GM19193 (cell line): ENCODE data around the gene NKD1.

Experiments used
- POLR2A ChIP-seq: IDR thresholded peaks from 4 replicates; pipeline ENCODE4 v1.6.1; 2011; ENCODE audit not compliant: insufficient read depth, insufficient read length; ENCODE audit errors: extremely low read depth

The NKD1 gene, protein sequence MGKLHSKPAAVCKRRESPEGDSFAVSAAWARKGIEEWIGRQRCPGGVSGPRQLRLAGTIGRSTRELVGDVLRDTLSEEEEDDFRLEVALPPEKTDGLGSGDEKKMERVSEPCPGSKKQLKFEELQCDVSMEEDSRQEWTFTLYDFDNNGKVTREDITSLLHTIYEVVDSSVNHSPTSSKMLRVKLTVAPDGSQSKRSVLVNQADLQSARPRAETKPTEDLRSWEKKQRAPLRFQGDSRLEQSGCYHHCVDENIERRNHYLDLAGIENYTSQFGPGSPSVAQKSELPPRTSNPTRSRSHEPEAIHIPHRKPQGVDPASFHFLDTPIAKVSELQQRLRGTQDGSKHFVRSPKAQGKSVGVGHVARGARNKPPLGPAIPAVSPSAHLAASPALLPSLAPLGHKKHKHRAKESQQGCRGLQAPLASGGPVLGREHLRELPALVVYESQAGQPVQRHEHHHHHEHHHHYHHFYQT

DNA sequence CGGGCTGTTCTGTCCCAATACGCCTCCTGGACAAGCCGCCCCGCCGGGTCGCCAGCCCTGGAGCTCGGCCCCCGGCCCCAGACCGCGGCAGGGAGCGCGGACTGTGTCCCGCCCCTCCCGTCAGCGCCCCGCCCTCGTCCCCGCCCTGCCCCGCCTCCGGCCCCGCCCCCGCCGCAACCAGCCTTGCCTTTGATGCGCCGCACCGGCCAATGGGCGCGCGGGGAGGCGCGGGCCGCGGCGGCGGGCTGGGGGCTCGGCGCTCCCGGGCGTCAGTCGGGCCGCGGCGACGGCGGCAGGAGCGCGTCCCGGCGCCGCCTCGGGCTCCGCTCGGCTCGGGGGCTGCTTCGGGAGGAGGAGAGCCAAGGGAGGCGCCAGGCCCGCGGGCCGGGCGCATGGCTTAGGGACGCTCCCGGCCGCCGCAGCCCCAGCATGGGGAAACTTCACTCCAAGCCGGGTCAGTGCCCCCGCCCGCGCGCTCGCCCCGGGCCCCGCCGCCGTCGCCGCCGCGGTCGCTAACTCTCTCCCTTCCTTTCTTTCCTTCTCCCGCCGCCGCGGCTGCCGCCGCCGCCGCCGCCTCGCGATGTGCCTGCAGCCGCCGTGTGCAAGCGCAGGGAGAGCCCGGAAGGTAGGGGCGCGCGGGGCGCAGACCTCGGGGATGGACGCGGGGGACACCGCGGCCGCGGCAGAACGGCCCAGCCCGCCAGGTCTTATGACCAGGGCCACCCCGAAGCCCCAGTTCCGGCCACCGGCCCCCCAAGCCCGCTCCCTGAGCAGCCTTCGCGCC, at the start of gene NKD1:
NKD1 (plus strand) TSS at position 272 of the 784 bp plus-strand sequence; CDS start at position 430, 158 bp downstream.
- TF ChIP-seq POLR2A, result no peak

DNA sequence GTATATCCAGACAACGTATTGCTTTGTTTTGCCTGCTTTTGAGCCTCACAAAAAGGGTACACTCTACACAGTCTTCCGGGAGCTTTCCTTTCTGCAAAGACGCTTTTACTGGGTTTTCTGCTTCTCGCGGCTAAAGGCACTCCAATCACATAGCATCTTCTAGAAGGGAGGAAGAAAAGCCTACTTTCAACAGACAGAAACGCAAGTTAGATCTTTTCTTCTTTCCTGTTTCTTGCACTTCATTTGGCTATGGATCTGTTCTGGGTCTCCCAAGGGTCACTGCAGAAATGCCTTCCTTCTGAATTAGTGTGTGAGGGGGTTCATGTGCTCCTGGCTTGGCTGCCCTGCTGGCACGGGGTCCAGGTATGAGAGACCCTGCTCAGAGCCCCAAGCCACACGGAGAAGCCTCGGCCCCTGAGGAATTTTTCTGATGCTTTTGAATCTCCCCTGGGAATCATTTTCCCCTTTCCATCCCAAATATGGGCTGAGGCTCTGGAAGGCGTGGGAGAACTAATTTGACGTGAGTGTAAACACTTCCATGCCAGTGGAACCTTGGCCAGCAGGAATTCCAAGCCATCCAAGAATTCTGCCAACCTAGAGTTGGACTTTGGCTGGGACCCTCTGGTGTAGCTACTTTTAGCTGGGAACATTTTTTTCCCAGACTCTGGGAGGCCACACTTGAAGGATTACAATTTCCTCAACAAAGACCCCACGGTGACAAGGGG, 49.6 kb upstream of the NKD1 start:
- TF ChIP-seq POLR2A, result no peak

DNA sequence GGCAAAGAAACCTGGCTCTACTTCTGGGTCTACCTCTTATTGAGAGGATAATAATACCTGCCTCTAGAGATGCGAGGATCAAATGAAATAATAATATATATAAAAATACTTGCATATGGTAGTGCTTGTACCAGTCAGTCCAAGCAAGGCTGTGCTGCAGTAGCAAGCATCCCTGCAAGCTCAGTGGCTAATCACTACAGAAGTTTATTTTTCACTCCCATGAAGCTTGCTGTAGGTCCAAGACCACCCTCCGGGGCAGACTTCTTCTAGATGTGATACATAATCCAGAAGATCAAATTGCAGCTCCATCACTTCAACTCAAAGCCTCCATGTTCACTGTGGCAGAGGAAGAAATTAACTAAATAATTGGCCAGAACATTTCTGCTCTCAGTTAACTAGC, 48.9 kb upstream of the NKD1 start:
- TF ChIP-seq POLR2A, result no peak

DNA sequence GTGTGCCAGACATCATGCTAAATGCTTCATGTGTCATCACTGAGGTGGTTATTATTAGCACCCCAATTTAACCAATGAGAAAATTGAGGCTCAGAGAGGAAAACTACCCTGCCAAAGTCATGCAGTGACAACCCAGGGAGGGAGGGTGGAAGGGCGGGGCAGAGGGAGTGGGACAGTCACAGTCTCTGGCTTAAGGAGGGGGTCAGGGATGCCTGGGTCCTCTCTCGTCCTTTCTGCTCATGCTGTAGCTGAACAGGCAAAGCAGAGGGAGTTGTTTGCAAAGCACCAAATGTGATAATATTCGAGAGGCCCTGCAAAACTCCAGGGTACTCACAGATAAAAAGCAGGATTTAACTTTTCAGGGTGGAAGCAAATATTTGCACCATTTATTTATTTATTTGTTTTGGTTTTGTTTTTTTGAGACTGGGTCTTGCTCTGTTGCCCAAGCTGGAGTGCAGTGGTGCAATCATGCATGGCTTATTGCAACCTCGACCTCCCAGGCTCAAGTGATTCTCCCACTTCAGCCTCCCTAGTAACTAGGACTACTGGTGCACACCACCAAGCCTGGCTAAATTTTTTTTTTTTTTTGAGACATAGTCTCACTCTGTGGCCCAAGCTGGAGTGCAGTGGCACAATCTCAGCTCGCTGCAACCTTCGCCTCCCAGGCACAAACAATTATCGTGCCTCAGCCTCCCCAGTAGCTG, 47.9 kb upstream of the NKD1 start:
- no peak for TF ChIP-seq POLR2A

DNA sequence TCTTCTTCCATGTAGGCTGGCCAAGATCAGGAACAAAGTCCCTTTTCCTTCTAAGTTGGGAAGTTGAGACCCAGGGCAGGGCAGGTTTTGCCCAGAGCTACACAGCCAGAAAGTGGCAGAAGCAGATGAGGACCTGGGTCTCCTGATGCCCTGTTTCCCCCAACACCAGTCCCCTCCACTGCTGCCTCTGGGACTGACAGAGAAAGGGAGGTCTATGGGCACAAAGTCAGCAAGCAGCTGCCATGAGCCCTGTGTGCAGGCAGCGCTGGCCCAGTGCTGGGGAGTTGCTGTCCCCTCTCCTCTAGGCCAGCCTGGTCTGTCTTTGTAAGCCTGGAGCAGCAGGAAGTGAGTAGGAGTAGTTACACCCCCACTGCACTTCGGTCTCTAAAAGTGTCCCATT, 46.9 kb upstream of the NKD1 start:
- no peak for TF ChIP-seq POLR2A

DNA sequence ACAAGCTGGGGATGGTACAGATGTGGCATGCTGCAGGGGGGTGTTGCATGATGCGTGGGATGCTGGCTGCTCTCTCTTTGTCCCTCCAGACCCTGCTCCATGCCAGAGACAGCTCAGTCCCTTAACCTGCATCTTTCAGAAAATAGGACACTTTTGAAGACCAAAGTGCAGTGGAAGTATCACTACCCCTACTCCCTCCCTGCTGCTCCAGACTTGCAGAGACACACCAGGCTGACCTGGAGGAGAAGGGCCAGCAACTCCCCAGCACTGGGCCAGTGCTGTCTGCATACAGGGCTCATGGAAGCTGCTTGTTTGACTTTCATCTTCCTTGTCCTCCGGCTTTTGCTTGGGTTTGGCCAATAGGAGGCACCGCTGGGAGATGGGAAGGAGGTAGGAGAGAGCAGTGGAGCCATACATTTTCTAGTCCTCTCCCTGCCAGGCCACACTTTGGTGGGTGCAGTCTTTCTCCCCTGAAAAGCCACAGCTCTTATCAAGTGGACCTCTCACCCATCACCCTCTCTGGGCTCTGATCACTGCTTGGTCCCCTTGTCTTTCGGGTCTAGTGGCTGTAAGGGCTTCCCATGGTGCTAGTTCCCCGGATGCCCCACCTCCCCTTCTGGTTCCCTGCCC, 46.1 kb upstream of the NKD1 start:
- no peak for TF ChIP-seq POLR2A

DNA sequence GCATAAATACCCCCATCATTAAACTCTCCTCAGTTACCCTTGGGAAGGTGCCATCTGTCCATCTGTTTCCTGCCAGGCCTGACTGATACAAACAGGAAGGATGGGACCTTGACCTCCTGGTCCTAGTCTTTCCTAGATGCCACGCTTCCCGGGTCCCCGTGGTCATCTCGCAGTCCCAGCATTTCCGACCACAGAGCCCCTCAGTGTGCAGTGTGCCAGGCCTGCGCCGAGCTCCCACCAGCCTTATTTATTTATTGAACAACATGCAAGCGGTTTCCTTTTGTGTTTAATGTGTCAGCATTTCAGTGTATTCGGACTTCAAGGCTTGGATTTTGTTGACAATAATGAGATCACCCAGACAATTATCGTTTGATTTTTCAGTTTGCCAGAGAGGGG, 45.6 kb upstream of the NKD1 start:
- no peak for TF ChIP-seq POLR2A

DNA sequence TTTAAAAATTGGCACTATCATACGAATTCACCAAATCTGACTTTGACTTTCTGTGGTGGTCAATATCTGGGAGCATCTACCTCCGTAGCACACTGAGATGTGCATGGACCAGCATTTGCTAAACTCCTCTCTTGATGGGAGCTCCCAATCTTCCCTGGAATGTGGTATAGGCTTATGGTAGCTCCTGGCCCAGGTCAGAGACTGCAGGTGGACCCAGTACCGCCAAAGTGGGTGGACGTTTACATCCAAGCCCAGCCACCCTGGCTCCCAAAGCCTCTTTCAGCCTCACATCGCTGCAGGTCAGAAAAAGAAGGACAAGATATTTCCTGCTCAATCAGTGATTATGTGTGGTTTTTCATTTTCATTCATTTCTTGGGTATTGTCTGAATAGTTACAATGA, 43.1 kb upstream of the NKD1 start:
- no peak for TF ChIP-seq POLR2A

DNA sequence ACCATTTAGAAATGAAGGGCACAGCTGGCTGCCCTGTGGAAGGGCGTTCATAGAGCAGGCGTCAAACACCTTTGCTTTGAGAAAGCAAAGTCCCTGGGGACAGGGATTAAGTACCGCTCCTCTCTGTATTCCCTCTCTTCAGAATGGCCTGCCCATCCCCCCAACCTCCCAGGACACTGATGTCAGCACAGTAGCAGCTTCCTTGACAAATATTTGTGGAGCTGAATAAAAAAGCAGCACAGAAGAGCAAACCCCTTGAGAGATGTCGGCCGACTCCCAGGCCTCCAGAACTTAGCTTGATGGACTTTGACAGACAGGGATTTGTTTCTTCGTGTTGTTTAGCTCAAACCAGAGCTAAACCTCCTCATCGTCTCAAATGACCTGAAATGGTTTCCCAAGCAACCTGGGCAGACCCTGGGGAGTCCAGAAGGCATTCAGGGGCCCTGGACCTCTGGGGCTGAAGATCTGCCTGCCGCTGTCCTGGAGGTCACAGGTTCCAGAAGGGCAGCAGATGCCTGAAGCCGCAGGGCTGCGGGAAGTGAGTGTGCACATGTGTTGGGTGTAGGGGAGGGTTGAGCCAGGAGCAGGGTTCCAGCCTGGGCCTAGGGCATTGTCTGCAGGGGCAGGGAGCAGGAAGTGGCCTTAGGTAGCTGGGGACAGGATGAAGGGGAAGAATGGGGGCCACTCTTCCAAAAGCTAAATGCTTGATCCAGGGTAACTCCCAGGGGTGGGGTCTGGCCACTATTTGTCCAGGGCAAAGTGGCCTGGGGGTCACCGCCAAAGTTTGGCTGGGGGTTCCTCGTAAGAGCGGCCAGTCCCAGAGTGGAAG, 42.3 kb upstream of the NKD1 start:
- no peak for TF ChIP-seq POLR2A

DNA sequence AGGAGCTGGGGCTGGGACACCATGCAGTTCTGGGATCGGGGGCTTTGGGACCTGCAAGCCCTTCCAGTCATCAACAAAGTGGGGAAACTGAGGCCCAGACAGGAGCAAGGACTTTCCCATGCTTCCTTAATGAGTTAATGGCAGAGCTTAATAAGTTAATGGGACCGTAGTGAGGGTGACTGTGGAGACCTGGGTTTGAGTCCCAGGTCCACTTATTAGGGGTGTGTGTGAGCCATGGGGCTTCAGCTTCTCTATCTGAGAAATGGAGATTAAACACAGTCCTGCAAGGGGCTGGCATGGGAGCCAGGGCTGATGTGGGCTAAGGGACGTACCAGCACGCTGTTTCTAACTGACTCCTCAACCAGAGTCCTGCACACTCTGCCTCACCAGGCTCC, 41.7 kb upstream of the NKD1 start:
- TF ChIP-seq POLR2A, result no peak

DNA sequence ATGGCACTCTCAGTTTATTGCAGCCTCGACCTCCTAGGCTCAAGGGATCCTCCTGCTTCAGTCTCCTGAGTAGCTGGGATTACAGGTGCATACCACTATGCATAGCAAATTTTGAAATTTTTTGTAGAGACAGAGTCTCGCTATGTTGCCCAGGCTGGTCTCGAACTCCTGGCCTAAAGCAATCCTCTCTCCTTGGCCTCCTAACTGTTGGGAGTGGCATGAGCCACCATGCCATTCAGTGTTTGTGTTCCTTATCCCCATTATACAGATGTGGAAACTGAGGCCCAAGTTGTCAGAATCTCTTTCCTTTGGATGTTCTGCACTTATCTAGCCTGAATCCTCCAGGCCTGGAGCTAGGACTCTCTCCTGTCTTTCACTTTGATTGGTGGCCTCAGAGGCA, 40.8 kb upstream of the NKD1 start:
- no peak for TF ChIP-seq POLR2A

DNA sequence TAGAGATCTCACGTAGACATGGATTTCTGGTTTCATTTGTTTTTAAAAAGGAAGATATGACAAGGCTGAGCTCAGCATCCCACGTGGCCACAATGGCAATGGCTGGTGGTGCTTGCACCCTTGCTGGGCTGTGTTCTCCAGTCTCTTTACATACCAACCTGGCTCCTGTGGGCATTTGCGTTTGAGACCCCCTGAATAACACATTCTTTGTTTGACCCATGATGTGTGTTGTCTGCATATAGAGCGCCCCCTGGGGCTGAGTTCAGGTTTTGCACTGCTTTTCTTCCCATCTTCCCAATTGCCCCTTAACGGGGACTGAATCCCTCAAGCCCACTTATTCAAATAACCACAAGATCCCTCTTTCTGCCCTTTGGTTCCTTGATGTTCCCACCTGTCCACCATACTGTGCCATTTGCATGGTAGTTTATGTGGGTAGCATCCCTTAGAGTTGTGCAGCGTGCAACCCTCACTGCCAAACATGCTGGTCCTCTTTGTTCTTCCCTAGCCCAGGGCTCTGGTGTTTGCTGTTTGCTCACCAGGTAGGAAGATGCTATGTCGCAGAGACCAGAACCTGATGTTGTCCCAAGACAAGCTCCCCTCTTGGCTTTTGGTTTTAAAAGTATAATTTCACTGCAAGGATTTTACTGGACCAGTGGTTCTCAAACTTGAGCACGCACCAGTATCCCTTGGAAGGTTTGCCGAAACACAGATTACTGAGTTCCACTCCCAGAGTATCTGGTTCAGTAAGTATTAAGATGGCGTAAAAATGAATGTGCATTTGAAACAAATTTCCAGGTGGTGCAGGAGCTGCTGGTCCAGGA, 38.5 kb upstream of the NKD1 start:
- TF ChIP-seq POLR2A, result no peak

DNA sequence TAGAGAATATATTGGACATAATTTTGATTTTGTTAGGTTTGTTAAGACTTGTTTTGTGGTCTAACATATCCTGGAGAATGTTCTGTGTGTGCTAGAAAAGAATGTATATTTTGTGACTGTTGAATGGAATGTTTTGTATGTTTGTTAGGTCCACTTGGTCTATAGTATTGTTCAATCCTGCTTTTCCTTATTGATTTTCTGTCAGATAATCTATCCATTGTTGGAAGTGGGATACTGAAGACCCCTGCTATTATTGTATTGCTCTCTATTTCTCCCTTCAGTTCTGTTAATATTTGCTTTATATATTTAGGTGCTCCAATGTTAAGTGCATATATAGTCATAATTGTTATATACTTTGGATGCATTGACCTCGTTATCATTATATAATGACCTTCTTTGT, 33.0 kb upstream of the NKD1 start:
- TF ChIP-seq POLR2A, result no peak

DNA sequence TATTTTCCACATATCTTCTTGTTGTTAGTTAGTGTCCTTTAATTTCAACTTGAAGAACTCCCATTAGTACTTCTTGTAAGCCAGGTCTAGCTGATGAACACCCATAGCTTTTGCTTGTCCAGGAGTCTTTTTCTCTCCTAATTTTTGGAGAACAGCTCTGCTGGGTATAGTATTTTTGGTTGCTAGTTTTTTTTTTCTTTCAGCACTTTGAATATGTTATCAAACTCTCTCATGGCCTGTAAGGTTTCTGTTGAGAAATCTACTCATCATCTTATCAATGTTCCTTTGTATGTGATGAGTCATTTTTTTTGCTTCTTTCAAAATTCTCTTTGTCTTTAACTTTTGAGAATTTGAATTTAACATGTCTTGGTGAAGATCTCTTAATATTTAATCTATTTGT, 31.8 kb upstream of the NKD1 start:
- TF ChIP-seq POLR2A, result no peak
